ENCODE results near the gene IFI27L2.

DNA sequence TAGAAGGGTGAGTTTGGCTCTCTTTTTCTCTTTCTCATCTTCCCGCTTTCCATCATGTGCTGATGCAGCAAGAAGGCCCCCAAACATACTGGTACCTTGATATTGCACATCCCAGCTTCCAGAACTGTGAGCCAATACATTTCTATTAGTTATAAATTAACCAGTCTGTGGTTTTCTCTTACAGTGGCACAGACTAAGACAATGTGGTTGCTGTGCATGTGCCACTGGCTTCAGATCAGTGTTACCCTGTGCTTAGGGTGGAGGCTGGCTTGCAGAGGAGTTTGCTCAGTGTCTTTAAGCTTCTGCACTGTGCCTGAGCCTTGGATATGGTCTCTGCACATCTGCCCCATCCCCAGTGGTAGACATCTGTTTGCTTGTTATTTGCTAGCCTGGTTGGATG, 5.5 kb downstream of the IFI27L2 start:
- TF ChIP-seq, protein P1, sequence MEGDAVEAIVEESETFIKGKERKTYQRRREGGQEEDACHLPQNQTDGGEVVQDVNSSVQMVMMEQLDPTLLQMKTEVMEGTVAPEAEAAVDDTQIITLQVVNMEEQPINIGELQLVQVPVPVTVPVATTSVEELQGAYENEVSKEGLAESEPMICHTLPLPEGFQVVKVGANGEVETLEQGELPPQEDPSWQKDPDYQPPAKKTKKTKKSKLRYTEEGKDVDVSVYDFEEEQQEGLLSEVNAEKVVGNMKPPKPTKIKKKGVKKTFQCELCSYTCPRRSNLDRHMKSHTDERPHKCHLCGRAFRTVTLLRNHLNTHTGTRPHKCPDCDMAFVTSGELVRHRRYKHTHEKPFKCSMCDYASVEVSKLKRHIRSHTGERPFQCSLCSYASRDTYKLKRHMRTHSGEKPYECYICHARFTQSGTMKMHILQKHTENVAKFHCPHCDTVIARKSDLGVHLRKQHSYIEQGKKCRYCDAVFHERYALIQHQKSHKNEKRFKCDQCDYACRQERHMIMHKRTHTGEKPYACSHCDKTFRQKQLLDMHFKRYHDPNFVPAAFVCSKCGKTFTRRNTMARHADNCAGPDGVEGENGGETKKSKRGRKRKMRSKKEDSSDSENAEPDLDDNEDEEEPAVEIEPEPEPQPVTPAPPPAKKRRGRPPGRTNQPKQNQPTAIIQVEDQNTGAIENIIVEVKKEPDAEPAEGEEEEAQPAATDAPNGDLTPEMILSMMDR (conservative IDR thresholded peaks at IDR 0.05; ENCODE audit: low read depth, low read length): no peak
- no peak for TF ChIP-seq EZH2 (IDR thresholded peaks at IDR 0.05; ENCODE audit: borderline replicate concordance, low read depth, low read length, poor library complexity, severe bottlenecking)

Data from A673 (cell line).